Keratinocyte (primary cell): ENCODE data around the gene PRAMEF5.

Experiments used
- CTCF ChIP-seq, 3 experiments: IDR thresholded peaks in 1 of 3; conservative IDR thresholded peaks in 1 of 3; optimal IDR thresholded peaks in 1 of 3; 2 replicates in 2 of 3; 3 replicates in 1 of 3; pipeline versions ENCODE3 to v1.5.1; 2011; ENCODE audit warnings: low read length in 3 of 3, mild to moderate bottlenecking in 3 of 3, moderate library complexity in 2 of 3, control low read depth in 1 of 3, inconsistent platforms in 1 of 3; ENCODE audit not compliant: insufficient read depth in 2 of 3; ENCODE audit errors: extremely low read depth in 1 of 3
- EZH2 ChIP-seq: IDR thresholded peaks from one replicate; pipeline ENCODE4 v1.6.1; 2012; ENCODE audit warnings: inconsistent platforms, mild to moderate bottlenecking, low read length, moderate library complexity

DNA sequence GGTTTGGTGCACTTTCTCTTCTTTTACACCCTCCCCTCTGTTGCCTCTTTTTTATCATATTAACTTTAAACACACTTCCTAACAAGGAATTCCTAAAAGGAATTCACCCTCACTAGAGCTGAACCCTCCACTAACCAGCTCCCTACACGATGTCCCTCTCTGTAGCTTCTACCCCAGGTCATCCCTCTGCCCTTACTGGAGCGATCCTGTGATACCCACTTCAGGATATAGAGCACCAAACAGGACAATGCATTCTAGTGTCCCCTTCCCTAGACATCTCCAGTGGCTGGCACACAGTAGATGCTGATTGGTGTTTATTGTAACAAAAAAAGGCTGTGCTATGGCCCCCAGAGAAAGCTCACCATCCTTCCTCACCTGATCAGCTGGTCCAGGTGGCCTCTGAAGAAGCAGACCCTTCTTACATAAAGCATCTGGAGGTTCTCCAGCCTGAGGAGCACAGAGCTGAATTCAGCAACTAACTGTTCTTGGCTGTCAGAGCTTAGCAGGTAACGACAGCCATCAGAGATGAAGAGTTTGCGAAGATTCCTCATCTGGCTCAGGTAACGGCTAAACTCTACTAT is 29.4 kb upstream of the PRAMEF5 start:
- no peak for TF ChIP-seq CTCF (optimal IDR thresholded peaks at IDR 0.05 in 1 of 3, IDR thresholded peaks at IDR 0.05 in 1 of 3, conservative IDR thresholded peaks at IDR 0.05 in 1 of 3; ENCODE audit: extremely low read depth in 1 of 3, insufficient read depth in 2 of 3, low read length in 3 of 3)
- TF ChIP-seq EZH2 = no peak
